ENCODE results near the gene PLEKHA8. TPM values are rescaled to one million over a fixed set of nuclear protein-coding genes. Genes with fewer than 3 reads are reported as not detected.
"Not testable (repeated sequence)": the region's sequence is repeated elsewhere in the genome, so short reads cannot be mapped to it uniquely, and the experiment has no call there.

The PLEKHA8 gene
- total RNA-seq, 1 donor from 2014 or later = 13.0 TPM

DNA sequence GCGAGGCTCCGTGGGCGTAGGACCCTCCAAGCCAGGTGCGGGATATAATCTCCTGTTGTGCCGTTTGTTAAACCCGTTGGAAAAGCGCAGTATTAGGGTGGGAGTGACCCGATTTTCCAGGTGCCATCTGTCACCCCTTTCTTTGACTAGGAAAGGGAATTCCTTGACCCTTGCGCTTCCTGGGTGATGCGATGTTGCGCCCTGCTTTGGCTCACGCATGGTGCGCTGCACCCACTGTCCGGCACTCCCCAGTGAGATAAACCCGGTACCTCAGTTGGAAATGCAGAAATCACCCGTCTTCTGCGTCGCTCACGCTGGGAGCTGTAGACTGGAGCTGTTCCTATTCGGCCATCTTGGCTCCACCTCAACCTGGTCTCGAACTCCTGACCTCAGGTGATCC lies 70.4 kb downstream of the PLEKHA8 start:
- not testable (repeated sequence) for DNase-seq (ENCODE audit: low spot score)

- no peak for DNase-seq (ENCODE audit: low spot score)
These were observed 74.1 kb downstream of the PLEKHA8 start for GRCh38 chr7:30102281-30102680.

GRCh38 chr7:30104157-30104556 lies 75.9 kb downstream of the PLEKHA8 start:
- no peak for DNase-seq (ENCODE audit: low spot score)

GRCh38 chr7:30112103-30112713 lies 84.0 kb downstream of the PLEKHA8 start:
- no peak for DNase-seq (ENCODE audit: low spot score)

DNA sequence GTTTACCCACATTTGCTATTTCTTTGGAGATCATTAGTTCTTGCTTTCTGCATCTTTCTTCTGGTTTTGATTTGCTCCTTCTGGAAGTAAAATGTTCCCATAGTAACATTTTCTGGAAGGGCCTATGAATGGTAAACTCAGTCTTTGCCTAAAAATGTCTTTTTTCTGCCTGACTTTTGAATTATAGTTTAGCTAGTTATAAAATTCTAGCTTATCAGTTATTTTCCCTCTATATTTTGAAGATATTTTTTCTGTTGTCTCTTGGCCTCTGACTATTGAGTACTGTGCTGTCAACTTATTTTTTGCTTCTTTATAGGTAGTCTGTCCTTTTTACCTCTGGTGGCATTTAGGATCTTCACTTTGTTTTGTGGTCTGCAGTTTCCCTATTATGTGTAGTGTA lies 84.9 kb downstream of the PLEKHA8 start:
- DNase-seq (ENCODE audit: low spot score) = no peak

DNA sequence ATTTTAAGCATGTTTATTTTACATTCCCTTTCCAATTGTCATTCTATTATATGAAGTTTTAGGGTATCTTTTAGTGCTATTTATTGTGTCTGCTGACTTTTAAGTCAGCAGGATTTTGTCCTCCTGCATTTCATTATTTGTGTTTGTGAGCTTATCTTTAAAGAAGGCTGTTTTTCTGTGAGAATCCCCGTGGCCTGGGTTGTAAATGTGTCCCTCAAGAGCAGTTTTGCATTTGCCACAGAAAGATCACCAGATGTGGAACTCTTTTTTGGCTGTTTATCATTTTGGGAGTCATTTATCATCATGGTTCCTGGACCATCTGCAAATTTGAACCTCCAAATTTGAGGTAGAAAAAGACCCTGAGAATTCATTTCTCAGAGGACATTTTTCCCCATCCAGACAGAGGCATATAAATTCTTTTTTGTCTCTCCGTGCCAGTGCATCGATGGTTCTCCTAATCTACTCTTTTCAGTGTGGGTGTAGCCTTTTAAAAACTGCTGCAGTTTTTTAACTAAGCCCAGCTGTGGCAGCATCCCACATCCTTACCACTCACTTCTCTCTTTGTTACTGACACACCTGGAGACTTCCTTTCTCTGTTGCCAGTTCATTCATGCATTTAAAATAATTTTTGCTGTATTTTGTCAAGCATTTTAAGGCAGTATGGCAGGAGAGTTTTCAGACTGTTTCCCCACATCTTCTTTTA lies 86.5 kb downstream of the PLEKHA8 start:
- DNase-seq (ENCODE audit: low spot score) = no peak

- no peak for DNase-seq (ENCODE audit: low spot score)
These were observed 87.6 kb downstream of the PLEKHA8 start for GRCh38 chr7:30115709-30116297.

GRCh38 chr7:30116771-30117170 lies 88.6 kb downstream of the PLEKHA8 start:
- DNase-seq (ENCODE audit: low spot score) = peak; percentile 82

GRCh38 chr7:30117896-30118295 lies 89.7 kb downstream of the PLEKHA8 start:
- DNase-seq (ENCODE audit: low spot score) = no peak

GRCh38 chr7:30119890-30120577 lies 91.8 kb downstream of the PLEKHA8 start:
- no peak for DNase-seq (ENCODE audit: low spot score)

DNA sequence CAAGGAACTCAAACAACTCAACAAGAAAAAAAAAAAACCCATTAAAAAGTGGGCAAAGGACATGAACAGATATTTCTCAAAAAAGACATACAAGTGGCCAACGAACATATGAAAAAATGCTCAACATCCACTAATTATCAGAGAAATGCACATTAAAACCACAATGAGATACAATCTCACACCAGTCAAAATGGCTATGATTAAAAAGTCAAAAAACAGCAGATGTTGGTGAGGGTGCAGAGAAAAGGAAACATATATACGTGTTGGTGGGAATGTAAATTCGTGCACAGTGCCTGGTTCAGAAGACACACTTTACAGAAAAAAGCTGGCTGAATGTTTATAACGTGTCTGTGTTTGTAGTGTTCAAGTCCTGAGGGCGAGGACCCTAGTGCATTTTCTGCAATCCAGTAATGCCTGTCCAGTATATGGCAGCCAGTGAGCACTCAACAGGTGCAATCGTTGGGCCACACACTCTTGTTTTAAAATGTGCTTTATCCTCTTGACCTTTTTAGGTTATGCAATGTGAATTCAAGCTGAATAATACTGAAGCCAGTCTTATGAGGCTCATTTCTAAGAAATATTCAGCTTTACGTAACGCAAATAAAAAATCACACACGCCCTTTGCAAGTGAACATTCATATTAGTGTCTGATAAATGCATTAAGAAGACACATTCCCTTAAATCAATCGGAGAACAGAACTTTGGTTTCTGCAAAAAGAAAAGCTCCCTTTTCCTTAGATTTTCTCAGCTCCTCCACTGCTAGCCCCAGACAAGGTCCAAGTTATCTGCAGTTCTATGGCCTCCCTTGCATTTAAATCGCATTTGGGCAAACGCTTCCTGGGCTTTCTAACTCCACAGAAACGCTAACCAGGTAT lies 105.8 kb downstream of the PLEKHA8 start:
- no peak for DNase-seq (ENCODE audit: low spot score)

DNA sequence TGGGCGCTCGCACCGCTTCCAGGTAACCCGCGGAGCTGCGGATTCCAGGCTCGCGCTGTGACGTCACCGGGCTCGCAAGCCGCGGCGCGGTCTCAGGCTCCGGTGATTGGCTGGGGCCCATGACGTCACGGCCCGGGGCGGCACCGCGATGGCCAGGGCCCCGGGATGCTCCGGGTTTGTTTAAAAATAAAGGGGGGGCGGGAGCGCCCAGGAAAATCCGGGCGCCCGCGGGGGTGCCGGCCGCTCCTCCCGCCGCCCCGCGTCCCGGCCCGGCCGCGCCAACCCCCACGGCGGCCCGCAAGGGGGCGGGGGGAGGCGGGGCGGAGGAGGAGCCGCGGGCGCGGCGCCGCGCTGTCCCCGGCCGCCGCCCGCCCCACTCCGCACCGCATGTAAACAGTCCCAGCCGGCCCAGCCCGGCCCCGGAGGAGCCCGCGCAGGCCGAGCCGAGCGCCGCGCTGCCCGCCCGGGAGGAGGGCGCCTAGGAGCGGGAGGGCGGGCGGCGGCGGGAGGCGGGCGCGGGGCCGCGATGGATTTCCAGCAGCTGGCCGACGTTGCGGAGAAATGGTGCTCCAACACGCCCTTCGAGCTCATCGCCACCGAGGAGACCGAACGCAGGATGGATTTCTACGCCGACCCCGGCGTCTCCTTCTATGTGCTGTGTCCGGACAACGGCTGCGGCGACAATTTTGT lies 106.5 kb downstream of the PLEKHA8 start, which contains the start of gene MTURN:
MTURN (plus strand) TSS at position 376 of the 690 bp plus-strand sequence; CDS start at position 527, 151 bp downstream.
- DNase-seq (ENCODE audit: low spot score) = peak; percentile 87

- peak; percentile 68 for DNase-seq (ENCODE audit: low spot score)
These were observed 107.3 kb downstream of the PLEKHA8 start for GRCh38 chr7:30135301-30136116.

DNA sequence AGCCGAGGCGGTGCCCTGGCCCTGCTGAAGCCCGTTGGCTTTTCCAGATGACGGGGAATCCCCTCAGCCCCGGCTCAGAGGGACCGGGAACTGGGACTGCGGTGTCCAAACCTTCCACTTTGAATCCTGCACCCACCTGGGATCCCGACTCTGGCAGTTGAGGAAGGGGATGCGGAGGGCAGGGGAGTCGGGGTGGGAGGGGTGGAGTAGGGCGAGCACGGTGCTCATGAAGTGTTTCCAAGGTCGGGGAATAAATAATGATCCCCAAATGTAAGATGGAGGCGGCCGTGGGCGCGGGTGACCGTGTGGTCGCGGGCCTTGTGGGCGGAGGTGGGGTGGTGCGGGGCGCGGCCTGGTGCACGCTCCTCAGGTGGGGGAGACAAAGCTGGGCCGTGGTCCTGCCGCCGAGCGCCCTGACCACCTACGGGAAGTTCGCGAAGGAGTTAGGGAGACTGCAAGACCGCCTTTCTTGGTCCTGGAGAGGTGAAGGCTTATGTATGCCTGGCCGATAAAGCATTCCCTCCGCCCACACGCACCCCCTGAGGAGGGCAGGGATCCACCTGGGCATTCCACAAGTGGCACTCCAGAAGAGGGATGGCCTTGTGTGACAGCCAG lies 108.0 kb downstream of the PLEKHA8 start:
- no peak for DNase-seq (ENCODE audit: low spot score)

GRCh38 chr7:30136743-30137485 lies 108.7 kb downstream of the PLEKHA8 start:
- DNase-seq (ENCODE audit: low spot score) = no peak

DNA sequence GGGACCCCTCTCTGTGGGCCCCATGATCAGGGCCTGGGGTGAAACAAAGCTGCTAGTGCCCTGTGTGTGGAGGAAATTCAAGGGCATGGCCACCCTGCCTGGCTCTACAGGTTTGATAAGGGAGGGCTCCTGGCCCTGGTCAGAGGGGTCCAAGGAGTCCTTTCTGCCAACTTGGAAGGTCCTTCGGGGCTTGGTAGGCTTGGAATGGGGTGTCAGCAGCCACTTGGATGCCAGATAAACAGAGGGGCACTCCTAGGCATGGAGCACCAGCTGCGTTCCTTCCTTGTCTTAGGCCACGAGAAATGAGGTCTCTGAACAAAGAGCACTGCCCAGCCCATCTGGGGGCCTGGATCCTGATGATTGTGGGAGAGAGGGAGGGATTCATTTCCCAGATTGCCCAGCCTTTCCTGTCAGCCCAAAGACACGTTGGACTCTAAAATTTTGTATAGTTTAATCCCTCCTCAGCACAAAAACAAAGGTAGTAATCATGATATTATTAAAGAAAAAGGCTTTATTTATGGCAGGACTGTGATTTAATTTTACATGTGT lies 111.7 kb downstream of the PLEKHA8 start:
- no peak for DNase-seq (ENCODE audit: low spot score)

GRCh38 chr7:30140456-30140855 lies 112.2 kb downstream of the PLEKHA8 start:
- no peak for DNase-seq (ENCODE audit: low spot score)

DNA sequence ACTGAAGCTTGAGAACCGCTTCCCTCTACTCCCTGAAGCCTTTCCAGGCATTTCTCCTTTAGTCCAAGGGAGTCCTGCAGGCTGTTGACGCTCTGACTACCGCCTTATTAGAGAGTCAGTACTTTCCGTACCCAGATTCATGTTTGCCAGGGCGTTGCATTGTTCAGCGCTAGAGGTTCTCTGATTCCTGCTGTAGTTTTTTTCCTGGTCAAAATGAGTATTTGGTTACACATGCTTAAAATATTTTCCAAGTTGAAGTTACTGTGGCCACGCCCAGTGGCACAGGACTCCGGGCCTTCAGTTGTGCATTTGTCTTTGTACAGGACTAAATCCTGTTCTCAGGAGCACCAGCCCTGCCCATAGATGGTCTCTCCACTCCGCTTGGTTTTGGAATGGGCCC lies 114.5 kb downstream of the PLEKHA8 start:
- DNase-seq (ENCODE audit: low spot score) = peak; percentile 59

Data from umbilical cord (tissue), 2 donors.